Panc1 (cell line): ENCODE measurements around the gene DGAT2L6. TPM values are rescaled to one million over a fixed set of nuclear protein-coding genes. Genes with fewer than 3 reads are reported as not detected.

Source experiments
- ATAC-seq: fragments of 200-7000 bp; cut with Tn5 transposase; 2 replicates; pipeline ENCODE4 v1.9.1; 2020; ENCODE audit warnings: mild to moderate bottlenecking, moderate library complexity
- BruUV-seq: library from RNA; stranded (reverse); fragments of 400-500 nt; replicated peaks from 2 replicates; lab custom pipeline; 2021; lab: Mats Ljungman, UMichigan
- CTCF ChIA-PET: fragments of 300-600 bp; sonication (Branson Sonifier 250); formaldehyde crosslinking; loops from one replicate; lab custom pipeline; 2022; ENCODE audit warnings: antibody characterized with exemption; lab: Charles Lee
- POLR2A ChIA-PET: fragments of 300-600 bp; sonication (Branson Sonifier 250); formaldehyde crosslinking; loops from one replicate; lab custom pipeline; 2022; ENCODE audit warnings: antibody characterized with exemption; lab: Charles Lee
- DNase-seq: peaks from one replicate; pipeline ENCODE4 v3.0.0-alpha.2; 2010; ENCODE audit warnings: low read depth, low spot score
- H3K27ac ChIP-seq: 2 replicates; pipeline ENCODE4 v1.5.1; 2011; ENCODE audit warnings: mild to moderate bottlenecking, low read length, inconsistent platforms
- H3K27me3 ChIP-seq: fragments of 200-500 bp; sonication (Bioruptor generic); 2 replicates; pipeline ENCODE4 v1.6.0; 2014; ENCODE audit warnings: low read length, inconsistent platforms; ENCODE audit not compliant: control insufficient read depth, insufficient read depth
- H3K36me3 ChIP-seq: fragments of 200-500 bp; sonication (Bioruptor generic); 2 replicates; pipeline ENCODE4 v1.5.1; 2014; ENCODE audit warnings: inconsistent platforms, mild to moderate bottlenecking, low read length, moderate library complexity; ENCODE audit not compliant: control insufficient read depth, insufficient read depth
- H3K4me1 ChIP-seq: 2 replicates; pipeline ENCODE4 v1.5.1; 2011; ENCODE audit warnings: inconsistent platforms, mild to moderate bottlenecking, low read length, moderate library complexity; ENCODE audit not compliant: control insufficient read depth, insufficient read depth
- H3K4me3 ChIP-seq, 2 experiments: 2 replicates each; pipeline ENCODE4 v1.5.1; 2011 to 2012; ENCODE audit warnings: low read depth in 2 of 2, low read length in 2 of 2, mild to moderate bottlenecking in 2 of 2, inconsistent platforms in 1 of 2, moderate library complexity in 1 of 2
- H3K9me3 ChIP-seq: fragments of 200-500 bp; sonication (Bioruptor generic); 2 replicates; pipeline ENCODE4 v1.5.1; 2014; ENCODE audit warnings: low read depth, mild to moderate bottlenecking, inconsistent platforms, low read length, moderate library complexity; ENCODE audit not compliant: control insufficient read depth, insufficient read depth
- CTCF ChIP-seq: fragments of 450-650 bp; IDR thresholded peaks from 2 replicates; pipeline ENCODE4 v1.5.1; 2017; ENCODE audit warnings: mild to moderate bottlenecking
- POLR2AphosphoS5 ChIP-seq: IDR thresholded peaks from 2 replicates; pipeline ENCODE4 v1.6.1; 2012; ENCODE audit warnings: mild to moderate bottlenecking, low read depth, low read length, moderate library complexity
- REST ChIP-seq, 2 experiments: IDR thresholded peaks; 2 replicates each; pipeline ENCODE4 v1.6.1; 2011 to 2012; ENCODE audit warnings: low read depth in 2 of 2, control low read depth in 1 of 2, low read length in 1 of 2, mild to moderate bottlenecking in 1 of 2, moderate library complexity in 1 of 2; ENCODE audit not compliant: insufficient read depth in 1 of 2
- SIN3A ChIP-seq: IDR thresholded peaks from 2 replicates; pipeline ENCODE4 v1.6.1; 2012; ENCODE audit warnings: low read depth, mild to moderate bottlenecking, low read length, moderate library complexity, borderline replicate concordance; ENCODE audit not compliant: insufficient read depth
- TCF7L2 ChIP-seq: IDR thresholded peaks from 2 replicates; pipeline ENCODE4 v1.6.1; 2011; ENCODE audit warnings: mild to moderate bottlenecking, low read depth, low read length, inconsistent platforms
- in situ Hi-C: cut with HindIII; loops from 2 replicates; pipeline ENCODE4 v1.10.0; 2016; ENCODE audit warnings: low sequenced_read_pairs, low pct_unique_long_range_greater_than_20kb
- intact Hi-C: fragments of 100-400 bp; cut with micrococcal nuclease; formaldehyde crosslinking; loops from one replicate; pipeline ENCODE4 v1.10.0; 2022; ENCODE audit not compliant: unreplicated experiment
- total RNA-seq: library from RNA; stranded (reverse); gene quantifications from one replicate; pipeline ENCODE4 v1.2.1, GENCODE V29; 2021; ENCODE audit not compliant: unreplicated experiment

The DGAT2L6 gene
- total RNA-seq, 1 experiment from 2014 or later, result not detected

GRCh38 chrX:70174754-70175153, 2.5 kb upstream of the DGAT2L6 start:
- BruUV-seq, result no TSS peak

GRCh38 chrX:70175338-70175737, 1.9 kb upstream of the DGAT2L6 start:
- no peaks in the 10 kb centered on the region for H3K9me3 ChIP-seq
- no peak overlapping the region for H3K27ac ChIP-seq
- no TSS peak for BruUV-seq
- DNase-seq (no peak), ATAC-seq (no peak)
- no peak overlapping the region for H3K4me3 ChIP-seq
- no peaks in the 10 kb centered on the region for H3K36me3 ChIP-seq
- CTCF ChIA-PET, result no interaction called here
- intact Hi-C loops (no loop called here), in situ Hi-C loops (no loop called here)
- no peaks in the 10 kb centered on the region for H3K27me3 ChIP-seq
- TF ChIP-seq TCF7L2, result no peak
- no peak for TF ChIP-seq CTCF
- no peak for TF ChIP-seq REST (IDR thresholded peaks at IDR 0.05; ENCODE audit: insufficient read depth in 1 of 2, low read depth in 2 of 2, low read length in 1 of 2)
- TF ChIP-seq SIN3A, result no peak
- TF ChIP-seq POLR2AphosphoS5, result no peak
- no peaks in the 10 kb centered on the region for H3K4me1 ChIP-seq
- POLR2A ChIA-PET, result no interaction called here

More at GRCh38 chrX:70174754-70175153, 2.5 kb upstream of the DGAT2L6 start:
- H3K4me3 ChIP-seq, result no peak overlapping the region
- ChIA-PET CTCF (no interaction called here), POLR2A (no interaction called here)
- H3K36me3 ChIP-seq, result no peaks in the 10 kb centered on the region
- no peaks in the 10 kb centered on the region for H3K9me3 ChIP-seq
- ATAC-seq, result no peak
- no peaks in the 10 kb centered on the region for H3K4me1 ChIP-seq
- no peak for DNase-seq
- in situ Hi-C loops, result no loop called here
- no peak for TF ChIP-seq CTCF
- TF ChIP-seq TCF7L2, result no peak
- TF ChIP-seq REST (IDR thresholded peaks at IDR 0.05; ENCODE audit: insufficient read depth in 1 of 2, low read depth in 2 of 2, low read length in 1 of 2), result no peak
- TF ChIP-seq POLR2AphosphoS5, result no peak
- no peak for TF ChIP-seq SIN3A
- H3K27ac ChIP-seq, result no peak overlapping the region
- intact Hi-C loops, result no loop called here
- H3K27me3 ChIP-seq, result no peaks in the 10 kb centered on the region
